HEK293 (cell line): ENCODE data around the gene GPHN.

ENCODE experiments used
- BCL11A ChIP-seq: fragments of 450-650 bp; formaldehyde crosslinking; IDR thresholded peaks from 2 replicates; pipeline ENCODE4 v1.5.1; 2016; ENCODE audit warnings: low read depth, missing biosample characterization, missing genetic modification characterization
- CTCF ChIP-seq: fragments of 450-650 bp; formaldehyde crosslinking; IDR thresholded peaks from 2 replicates; pipeline ENCODE4 v1.5.1; 2016; ENCODE audit warnings: missing biosample characterization, missing genetic modification characterization
- KLF10 ChIP-seq: fragments of 450-650 bp; IDR thresholded peaks from 2 replicates; pipeline ENCODE4 v1.5.1; 2018; ENCODE audit warnings: missing biosample characterization, mild to moderate bottlenecking, missing genetic modification characterization
- PRDM4 ChIP-seq: fragments of 450-650 bp; formaldehyde crosslinking; IDR thresholded peaks from 2 replicates; pipeline ENCODE4 v1.5.1; 2017; ENCODE audit warnings: missing biosample characterization, missing genetic modification characterization
- SP2 ChIP-seq: fragments of 450-650 bp; formaldehyde crosslinking; IDR thresholded peaks from 2 replicates; pipeline ENCODE4 v1.5.1; 2016; ENCODE audit warnings: missing biosample characterization, missing genetic modification characterization
- TSHZ1 ChIP-seq: fragments of 450-650 bp; formaldehyde crosslinking; IDR thresholded peaks from 2 replicates; pipeline ENCODE4 v1.5.1; 2016; ENCODE audit warnings: missing biosample characterization, missing genetic modification characterization, borderline replicate concordance
- ZBTB7A ChIP-seq: fragments of 450-650 bp; formaldehyde crosslinking; IDR thresholded peaks from 2 replicates; pipeline ENCODE4 v1.5.1; 2016; ENCODE audit warnings: low read depth, missing biosample characterization, missing genetic modification characterization
- ZNF169 ChIP-seq: fragments of 450-650 bp; formaldehyde crosslinking; IDR thresholded peaks from 2 replicates; pipeline ENCODE4 v1.5.1; 2016; ENCODE audit warnings: missing biosample characterization, missing genetic modification characterization
- ZNF76 ChIP-seq: fragments of 450-650 bp; formaldehyde crosslinking; IDR thresholded peaks from 2 replicates; pipeline ENCODE4; 2016; ENCODE audit warnings: low read depth, missing biosample characterization, missing genetic modification characterization, borderline replicate concordance
- TF ChIP-seq, protein P1 (sequence below): fragments of 450-650 bp; formaldehyde crosslinking; IDR thresholded peaks from 2 replicates; pipeline ENCODE4 v1.5.1; 2016; ENCODE audit warnings: missing biosample characterization, missing genetic modification characterization, low read depth

DNA sequence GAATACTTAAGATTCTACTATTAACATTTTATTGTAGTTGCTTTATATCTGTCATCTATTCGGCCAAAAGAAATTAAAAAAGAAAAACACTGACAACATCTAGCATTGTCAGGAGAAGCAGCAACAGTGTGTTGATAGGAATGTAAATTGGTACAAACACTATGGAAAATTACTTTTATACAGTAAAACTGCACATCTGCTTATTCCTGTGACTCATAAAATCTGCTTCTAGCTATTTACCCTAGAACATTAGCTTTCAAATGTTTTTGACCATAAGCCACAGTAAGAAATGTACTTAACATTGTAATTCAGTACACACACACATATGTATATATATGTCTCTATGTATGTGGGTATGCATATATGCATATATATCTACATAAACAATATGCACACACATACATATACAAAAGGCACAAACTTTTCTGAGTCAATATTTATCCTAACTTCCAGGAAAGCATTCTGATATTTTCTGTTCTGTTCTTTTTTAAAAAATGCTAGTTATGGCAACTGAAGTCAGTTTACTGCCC lies 402.4 kb downstream of the GPHN start:
- TF ChIP-seq SP2 (tag by site-specific recombination) = no peak
- TF ChIP-seq TSHZ1 (tag by site-specific recombination) = no peak
- no peak for TF ChIP-seq CTCF (tag by site-specific recombination)
- no peak for TF ChIP-seq KLF10 (tag by site-specific recombination)
- no peak for TF ChIP-seq PRDM4 (tag by site-specific recombination)
- TF ChIP-seq ZNF76 (tag by site-specific recombination) = no peak
- no peak for TF ChIP-seq ZBTB7A
- TF ChIP-seq BCL11A (tag by site-specific recombination) = no peak
- TF ChIP-seq, protein P1, sequence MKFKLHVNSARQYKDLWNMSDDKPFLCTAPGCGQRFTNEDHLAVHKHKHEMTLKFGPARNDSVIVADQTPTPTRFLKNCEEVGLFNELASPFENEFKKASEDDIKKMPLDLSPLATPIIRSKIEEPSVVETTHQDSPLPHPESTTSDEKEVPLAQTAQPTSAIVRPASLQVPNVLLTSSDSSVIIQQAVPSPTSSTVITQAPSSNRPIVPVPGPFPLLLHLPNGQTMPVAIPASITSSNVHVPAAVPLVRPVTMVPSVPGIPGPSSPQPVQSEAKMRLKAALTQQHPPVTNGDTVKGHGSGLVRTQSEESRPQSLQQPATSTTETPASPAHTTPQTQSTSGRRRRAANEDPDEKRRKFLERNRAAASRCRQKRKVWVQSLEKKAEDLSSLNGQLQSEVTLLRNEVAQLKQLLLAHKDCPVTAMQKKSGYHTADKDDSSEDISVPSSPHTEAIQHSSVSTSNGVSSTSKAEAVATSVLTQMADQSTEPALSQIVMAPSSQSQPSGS (tag by site-specific recombination) = no peak
- no peak for TF ChIP-seq ZNF169 (tag by site-specific recombination)
